NCI-H2029 (cell line): ENCODE measurements around the gene TLK2.
"Not testable (repeated sequence)": the region's sequence is repeated elsewhere in the genome, so short reads cannot be mapped to it uniquely, and the experiment has no call there.

ENCODE experiments used
- DNase-seq: peaks from one replicate; lab custom pipeline; 2025; lab: John Stamatoyannopoulos, UW

Gene TLK2

GRCh38 chr17:62478424-62478879 is at the start of gene TLK2:
Gene TLK2, plus strand, starts transcription at chr17:62478825. Its CDS starts 2,301 bp downstream, at chr17:62481126.
- peak; percentile 22 for DNase-seq

GRCh38 chr17:62435251-62435650 is 43.4 kb upstream of the TLK2 start:
- not testable (repeated sequence) for DNase-seq

GRCh38 chr17:62441181-62441580 is 37.4 kb upstream of the TLK2 start:
- not testable (repeated sequence) for DNase-seq

GRCh38 chr17:62444063-62444462 is 34.6 kb upstream of the TLK2 start:
- no peak for DNase-seq

- DNase-seq: not testable (repeated sequence)
Observed at GRCh38 chr17:62445791-62446190, 32.8 kb upstream of the TLK2 start.

- not testable (repeated sequence) for DNase-seq
Observed at GRCh38 chr17:62452195-62452594, 26.4 kb upstream of the TLK2 start.

- not testable (repeated sequence) for DNase-seq
Observed at GRCh38 chr17:62453041-62453440, 25.6 kb upstream of the TLK2 start.

GRCh38 chr17:62453656-62454055 is 25.0 kb upstream of the TLK2 start:
- DNase-seq: not testable (repeated sequence)

GRCh38 chr17:62454111-62454510 is 24.5 kb upstream of the TLK2 start:
- not testable (repeated sequence) for DNase-seq

GRCh38 chr17:62456016-62456415 is 22.6 kb upstream of the TLK2 start:
- no peak for DNase-seq

- DNase-seq: not testable (repeated sequence)
Observed at GRCh38 chr17:62458483-62458882, 20.1 kb upstream of the TLK2 start.

GRCh38 chr17:62464422-62464821 is 14.2 kb upstream of the TLK2 start:
- DNase-seq: not testable (repeated sequence)

GRCh38 chr17:62465271-62465670 is 13.4 kb upstream of the TLK2 start:
- DNase-seq: not testable (repeated sequence)

GRCh38 chr17:62470666-62471379 is 7.8 kb upstream of the TLK2 start:
- peak; percentile 80 for DNase-seq

- not testable (repeated sequence) for DNase-seq
Observed at GRCh38 chr17:62471380-62471880, 7.2 kb upstream of the TLK2 start.

- DNase-seq: not testable (repeated sequence)
Observed at GRCh38 chr17:62473030-62473982, 5.3 kb upstream of the TLK2 start.

- DNase-seq: not testable (repeated sequence)
Observed at GRCh38 chr17:62477111-62477510, 1.5 kb upstream of the TLK2 start.

GRCh38 chr17:62477718-62478408 is 762 bp upstream of the TLK2 start:
- not testable (repeated sequence) for DNase-seq

- DNase-seq: not testable (repeated sequence)
Observed at GRCh38 chr17:62478880-62479638, 434 bp downstream of the TLK2 start.

- not testable (repeated sequence) for DNase-seq
Observed at GRCh38 chr17:62479639-62480258, 1.1 kb downstream of the TLK2 start.

GRCh38 chr17:62482553-62482952 is 3.9 kb downstream of the TLK2 start:
- not testable (repeated sequence) for DNase-seq
